Caco-2 (cell line): ENCODE results near the gene RPRD2. TPM values are rescaled to one million over a fixed set of nuclear protein-coding genes. Genes with fewer than 3 reads are reported as not detected.

Experiments
- BruUV-seq: library from RNA; stranded (reverse); fragments of 400-500 nt; replicated peaks from 2 replicates; lab custom pipeline; 2021; lab: Mats Ljungman, UMichigan
- CTCF ChIA-PET: fragments of 300-600 bp; sonication (Branson Sonifier 250); formaldehyde crosslinking; loops from one replicate; lab custom pipeline; 2022; ENCODE audit warnings: antibody characterized with exemption; lab: Charles Lee
- POLR2A ChIA-PET: fragments of 300-600 bp; sonication (Branson Sonifier 250); formaldehyde crosslinking; loops from one replicate; lab custom pipeline; 2022; ENCODE audit warnings: antibody characterized with exemption; lab: Charles Lee
- DNase-seq, 2 experiments: peaks; one replicate each; pipeline versions ENCODE4 v3.0.0 to v3.0.0-alpha.2; 2020 to 2022
- H3K27me3 ChIP-seq: replicated peaks from 2 replicates; pipeline ENCODE4 v1.6.0; 2011; ENCODE audit warnings: low read length; ENCODE audit not compliant: control insufficient read depth, insufficient read depth
- H3K36me3 ChIP-seq: 2 replicates; pipeline ENCODE4 v1.5.1; 2011; ENCODE audit warnings: low read length; ENCODE audit not compliant: control insufficient read depth, insufficient read depth
- H3K4me1 ChIP-seq: fragments of 250-450 bp; sonication (Bioruptor Pico); 2 replicates; pipeline ENCODE4 v1.5.1; 2020; ENCODE audit warnings: mild to moderate bottlenecking
- H3K4me3 ChIP-seq: 2 replicates; pipeline ENCODE4 v1.5.1; 2011; ENCODE audit warnings: low read depth, mild to moderate bottlenecking, control low read depth, low read length
- H3K9me3 ChIP-seq: fragments of 250-450 bp; sonication (Bioruptor Pico); 2 replicates; pipeline ENCODE4 v1.5.1; 2020; ENCODE audit warnings: mild to moderate bottlenecking, moderate library complexity
- H3K27ac Mint-ChIP-seq: one replicate; pipeline ENCODE4 v1.8.0; 2022; ENCODE audit warnings: mixed read lengths; ENCODE audit not compliant: unreplicated experiment
- H3K27me3 Mint-ChIP-seq: one replicate; pipeline ENCODE4 v1.8.0; 2022; ENCODE audit warnings: mixed read lengths; ENCODE audit not compliant: insufficient read depth, unreplicated experiment
- H3K36me3 Mint-ChIP-seq: one replicate; pipeline ENCODE4 v1.8.0; 2022; ENCODE audit warnings: mild to moderate bottlenecking, mixed read lengths; ENCODE audit not compliant: insufficient read depth, unreplicated experiment
- H3K4me1 Mint-ChIP-seq: one replicate; pipeline ENCODE4 v1.8.0; 2022; ENCODE audit warnings: low read depth, mixed read lengths; ENCODE audit not compliant: unreplicated experiment
- H3K4me3 Mint-ChIP-seq: one replicate; pipeline ENCODE4 v1.8.0; 2022; ENCODE audit warnings: mild to moderate bottlenecking, moderate library complexity, mixed read lengths; ENCODE audit not compliant: unreplicated experiment
- H3K9me3 Mint-ChIP-seq: one replicate; pipeline ENCODE4 v1.8.0; 2022; ENCODE audit warnings: mixed read lengths; ENCODE audit not compliant: unreplicated experiment
- CTCF ChIP-seq, 2 experiments: fragments of 200-600 bp in 1 of 2; IDR thresholded peaks; 1 replicate in 1 of 2; 2 replicates in 1 of 2; pipeline versions ENCODE4 v1.5.1 to v1.8.0; 2011 to 2022; ENCODE audit warnings: antibody characterized with exemption in 1 of 2, control low read depth in 1 of 2, inconsistent platforms in 1 of 2, low read depth in 1 of 2, low read length in 1 of 2, mild to moderate bottlenecking in 1 of 2, moderate library complexity in 1 of 2; ENCODE audit not compliant: insufficient read depth in 1 of 2, severe bottlenecking in 1 of 2, unreplicated experiment in 1 of 2
- intact Hi-C: fragments of 100-400 bp; cut with micrococcal nuclease; formaldehyde crosslinking; loops from one replicate; pipeline ENCODE4 v1.10.0; 2022; ENCODE audit not compliant: unreplicated experiment
- total RNA-seq: library from RNA; stranded (reverse); gene quantifications from 2 replicates; pipeline ENCODE4 v1.2.3, GENCODE V29; 2022

Gene RPRD2
- total RNA-seq, 1 experiment from 2014 or later, result 24.3 TPM

GRCh38 chr1:150364231-150365003 is 470 bp downstream of the RPRD2 start:
- Mint-ChIP-seq H3K9me3 (no peaks in the 10 kb centered on the region), H3K4me3 (peak overlapping the region; percentile 85), H3K36me3 (peaks cover 57% of the 10 kb centered on the region), H3K27me3 (no peaks in the 10 kb centered on the region), H3K27ac (peak overlapping the region; percentile 94), H3K4me1 (peaks cover 13% of the 10 kb centered on the region)
- Histone ChIP-seq H3K9me3 (no peaks in the 10 kb centered on the region), H3K36me3 (no peaks in the 10 kb centered on the region), H3K4me3 (peak overlapping the region; percentile 58), H3K4me1 (peaks cover 7% of the 10 kb centered on the region; the same call in 1 of the 2 replicates), H3K27me3 (no peaks in the 10 kb centered on the region)
- intact Hi-C loops, result loop anchor here (1.0 to 5.0 kb wide), 2 partner anchors 68 to 151 kb away; partner anchors contain the start of gene FALEC
- peak; percentile 84 to 85 for DNase-seq
- CTCF ChIA-PET, result interaction anchor here (0.7 to 1.3 kb wide), 5 partner anchors 11 to 171 kb away, joined by 3 to 6 read pairs (median 4); no protein-coding TSS in a partner anchor
- BruUV-seq, result no TSS peak
- peak in 1 of 2 experiments; percentile 1 for TF ChIP-seq CTCF (IDR thresholded peaks at IDR 0.05; ENCODE audit: insufficient read depth in 1 of 2, low read depth in 1 of 2, low read length in 1 of 2, severe bottlenecking in 1 of 2, unreplicated experiment in 1 of 2)
- POLR2A ChIA-PET, result interaction anchor here (0.5 to 1.2 kb wide), 11 partner anchors 43 to 382 kb away, joined by 3 to 9 read pairs (median 4); partner anchors contain the start of genes ANP32E, CIART, ENSA and MCL1

- CTCF ChIA-PET, result no interaction called here
- H3K4me1 ChIP-seq, result peaks cover 13% of the 10 kb centered on the region
- H3K4me3 ChIP-seq, result peak overlapping the region; percentile 58
- intact Hi-C loops, result no loop called here
- H3K27me3 ChIP-seq, result no peaks in the 10 kb centered on the region
- H3K9me3 ChIP-seq, result no peaks in the 10 kb centered on the region
- Mint-ChIP-seq H3K27ac (peak overlapping the region; percentile 94), H3K4me1 (peaks cover 18% of the 10 kb centered on the region), H3K27me3 (no peaks in the 10 kb centered on the region), H3K36me3 (peaks cover 44% of the 10 kb centered on the region), H3K9me3 (no peaks in the 10 kb centered on the region), H3K4me3 (peak overlapping the region; percentile 85)
- no TSS peak for BruUV-seq
- TF ChIP-seq CTCF (IDR thresholded peaks at IDR 0.05; ENCODE audit: insufficient read depth in 1 of 2, low read depth in 1 of 2, low read length in 1 of 2, severe bottlenecking in 1 of 2, unreplicated experiment in 1 of 2), result no peak
- no peaks in the 10 kb centered on the region for H3K36me3 ChIP-seq
- no peak for DNase-seq
- POLR2A ChIA-PET, result no interaction called here
Observed at GRCh38 chr1:150365941-150366340, 2.0 kb downstream of the RPRD2 start.

- peaks cover 44% of the 10 kb centered on the region for H3K36me3 Mint-ChIP-seq
- no peaks in the 10 kb centered on the region for H3K9me3 Mint-ChIP-seq
- H3K4me1 ChIP-seq, result peaks cover 13% of the 10 kb centered on the region
- peak overlapping the region; percentile 85 for H3K4me3 Mint-ChIP-seq
- peak overlapping the region; percentile 94 for H3K27ac Mint-ChIP-seq
- H3K4me3 ChIP-seq, result peak overlapping the region; percentile 58
- no peaks in the 10 kb centered on the region for H3K27me3 Mint-ChIP-seq
- H3K36me3 ChIP-seq, result no peaks in the 10 kb centered on the region
- no peaks in the 10 kb centered on the region for H3K27me3 ChIP-seq
- CTCF ChIA-PET, result no interaction called here
- no peak for DNase-seq
- TF ChIP-seq CTCF (IDR thresholded peaks at IDR 0.05; ENCODE audit: insufficient read depth in 1 of 2, low read depth in 1 of 2, low read length in 1 of 2, severe bottlenecking in 1 of 2, unreplicated experiment in 1 of 2), result no peak
- intact Hi-C loops, result no loop called here
- POLR2A ChIA-PET, result no interaction called here
- peaks cover 20% of the 10 kb centered on the region for H3K4me1 Mint-ChIP-seq
- no TSS peak for BruUV-seq
- no peaks in the 10 kb centered on the region for H3K9me3 ChIP-seq
Observed at GRCh38 chr1:150366416-150367296, 2.7 kb downstream of the RPRD2 start.
